Chondrocyte (in vitro differentiated cells): Measurements from ENCODE around the gene EMX2. TPM values are rescaled to one million over a fixed set of nuclear protein-coding genes. Genes with fewer than 3 reads are reported as not detected.

ENCODE experiments used
- DNase-seq: peaks from one replicate; pipeline ENCODE4 v3.0.0; 2021; ENCODE audit warnings: mixed read lengths, low spot score
- H3K27ac Mint-ChIP-seq: one replicate; pipeline ENCODE4 v1.8.0; 2021; ENCODE audit warnings: mild to moderate bottlenecking, moderate library complexity, mixed read lengths; ENCODE audit not compliant: unreplicated experiment
- H3K27me3 Mint-ChIP-seq: 2 replicates; pipeline ENCODE4 v1.8.0; 2021; ENCODE audit warnings: low read depth, mixed read lengths
- H3K36me3 Mint-ChIP-seq: 2 replicates; pipeline ENCODE4 v1.8.0; 2021; ENCODE audit warnings: low read depth, mixed read lengths
- H3K4me1 Mint-ChIP-seq: 2 replicates; pipeline ENCODE4 v1.8.0; 2021; ENCODE audit warnings: low read depth, mild to moderate bottlenecking, mixed read lengths
- H3K4me3 Mint-ChIP-seq: one replicate; pipeline ENCODE4 v1.8.0; 2021; ENCODE audit warnings: mild to moderate bottlenecking, moderate library complexity, mixed read lengths; ENCODE audit not compliant: unreplicated experiment
- H3K9me3 Mint-ChIP-seq: 2 replicates; pipeline ENCODE4 v1.8.0; 2021; ENCODE audit warnings: low read depth, mixed read lengths
- total RNA-seq: library from RNA; stranded (reverse); gene quantifications from 3 replicates; pipeline ENCODE4 v1.2.1, GENCODE V29; 2021
- TF ChIP-seq, protein P1 (sequence below): fragments of 200-600 bp; sonication (generic); IDR thresholded peaks from 2 replicates; pipeline ENCODE4 v1.5.0; 2021; ENCODE audit warnings: antibody characterized with exemption, mild to moderate bottlenecking, moderate library complexity

The EMX2 gene
- total RNA-seq, 1 donor from 2014 or later: not detected

- Mint-ChIP-seq H3K36me3 (no peaks in the 10 kb centered on the region), H3K4me1 (no peaks in the 10 kb centered on the region), H3K4me3 (no peak overlapping the region), H3K27me3 (peaks cover 32% of the 10 kb centered on the region), H3K27ac (no peak overlapping the region), H3K9me3 (no peaks in the 10 kb centered on the region)
- DNase-seq: no peak
- TF ChIP-seq, protein P1, sequence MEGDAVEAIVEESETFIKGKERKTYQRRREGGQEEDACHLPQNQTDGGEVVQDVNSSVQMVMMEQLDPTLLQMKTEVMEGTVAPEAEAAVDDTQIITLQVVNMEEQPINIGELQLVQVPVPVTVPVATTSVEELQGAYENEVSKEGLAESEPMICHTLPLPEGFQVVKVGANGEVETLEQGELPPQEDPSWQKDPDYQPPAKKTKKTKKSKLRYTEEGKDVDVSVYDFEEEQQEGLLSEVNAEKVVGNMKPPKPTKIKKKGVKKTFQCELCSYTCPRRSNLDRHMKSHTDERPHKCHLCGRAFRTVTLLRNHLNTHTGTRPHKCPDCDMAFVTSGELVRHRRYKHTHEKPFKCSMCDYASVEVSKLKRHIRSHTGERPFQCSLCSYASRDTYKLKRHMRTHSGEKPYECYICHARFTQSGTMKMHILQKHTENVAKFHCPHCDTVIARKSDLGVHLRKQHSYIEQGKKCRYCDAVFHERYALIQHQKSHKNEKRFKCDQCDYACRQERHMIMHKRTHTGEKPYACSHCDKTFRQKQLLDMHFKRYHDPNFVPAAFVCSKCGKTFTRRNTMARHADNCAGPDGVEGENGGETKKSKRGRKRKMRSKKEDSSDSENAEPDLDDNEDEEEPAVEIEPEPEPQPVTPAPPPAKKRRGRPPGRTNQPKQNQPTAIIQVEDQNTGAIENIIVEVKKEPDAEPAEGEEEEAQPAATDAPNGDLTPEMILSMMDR: no peak
Measured at GRCh38 chr10:117563780-117564179, 21.2 kb downstream of the EMX2 start.

GRCh38 chr10:117565068-117565467 is 22.5 kb downstream of the EMX2 start:
- no peak overlapping the region for H3K4me3 Mint-ChIP-seq
- H3K4me1 Mint-ChIP-seq: no peaks in the 10 kb centered on the region
- peaks cover 37% of the 10 kb centered on the region for H3K27me3 Mint-ChIP-seq

GRCh38 chr10:117568334-117568733 is 25.8 kb downstream of the EMX2 start:
- TF ChIP-seq, protein P1: no peak
- no peak for DNase-seq
- Mint-ChIP-seq H3K36me3 (no peaks in the 10 kb centered on the region), H3K9me3 (no peaks in the 10 kb centered on the region), H3K27ac (no peak overlapping the region), H3K27me3 (peaks cover 50% of the 10 kb centered on the region), H3K4me1 (no peaks in the 10 kb centered on the region), H3K4me3 (no peak overlapping the region)

More at GRCh38 chr10:117565068-117565467, 22.5 kb downstream of the EMX2 start:
- H3K9me3 Mint-ChIP-seq: no peaks in the 10 kb centered on the region
- no peak overlapping the region for H3K27ac Mint-ChIP-seq
- TF ChIP-seq, protein P1: no peak
- DNase-seq: no peak
- no peaks in the 10 kb centered on the region for H3K36me3 Mint-ChIP-seq

GRCh38 chr10:117569610-117570390 is 27.3 kb downstream of the EMX2 start:
- H3K27ac Mint-ChIP-seq: no peak overlapping the region
- H3K9me3 Mint-ChIP-seq: no peaks in the 10 kb centered on the region
- TF ChIP-seq, protein P1: no peak
- no peaks in the 10 kb centered on the region for H3K4me1 Mint-ChIP-seq
- H3K27me3 Mint-ChIP-seq: peaks cover 49% of the 10 kb centered on the region
- H3K36me3 Mint-ChIP-seq: no peaks in the 10 kb centered on the region
- no peak for DNase-seq
- no peak overlapping the region for H3K4me3 Mint-ChIP-seq

DNA sequence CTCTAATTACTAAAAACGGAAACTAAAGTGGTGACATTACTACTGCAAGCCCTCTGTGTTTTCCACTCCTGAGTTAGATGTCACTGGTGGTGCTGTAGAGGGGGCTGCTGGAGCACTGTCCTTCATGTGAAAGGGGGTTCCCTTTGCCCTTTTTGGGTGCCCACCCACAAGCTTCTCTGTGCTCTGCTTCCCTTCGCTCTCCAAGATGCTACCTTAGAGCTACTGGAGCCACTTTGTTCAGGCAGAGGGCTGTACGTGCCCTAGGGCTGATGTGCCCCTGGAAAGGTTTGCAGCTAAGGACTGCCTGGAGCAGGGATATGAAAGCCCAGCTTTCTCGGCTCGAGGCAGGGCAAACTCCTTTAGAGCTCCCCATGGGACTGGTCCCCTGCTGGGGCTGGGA is 28.3 kb downstream of the EMX2 start:
- H3K27ac Mint-ChIP-seq: no peak overlapping the region
- no peaks in the 10 kb centered on the region for H3K4me1 Mint-ChIP-seq
- H3K36me3 Mint-ChIP-seq: no peaks in the 10 kb centered on the region
- no peaks in the 10 kb centered on the region for H3K9me3 Mint-ChIP-seq
- DNase-seq: no peak
- H3K27me3 Mint-ChIP-seq: peaks cover 48% of the 10 kb centered on the region
- TF ChIP-seq, protein P1: no peak
- H3K4me3 Mint-ChIP-seq: no peak overlapping the region
